PC-9 (cell line): ENCODE data around the gene KBTBD4.

Experiments
- CTCF ChIP-seq: fragments of 200-600 bp; sonication (generic); conservative IDR thresholded peaks from 2 replicates; pipeline ENCODE4 v1.6.1; 2017; ENCODE audit warnings: mixed run types, antibody characterized with exemption, mild to moderate bottlenecking, moderate library complexity
- EZH2 ChIP-seq: fragments of 200-600 bp; sonication (generic); IDR thresholded peaks from 2 replicates; pipeline ENCODE4 v1.8.0; 2017; ENCODE audit warnings: antibody characterized with exemption, low read depth

- TF ChIP-seq CTCF (no peak), EZH2 (no peak)
These were observed 8.0 kb downstream of the KBTBD4 start for GRCh38 chr11:47570651-47571356.
